Measurements from ENCODE around the gene MOGAT3. TPM values are rescaled to one million over a fixed set of nuclear protein-coding genes. Genes with fewer than 3 reads are reported as not detected.
A peak's percentile ranks its signal among the peaks of the same experiment; 100 is the strongest.

MOGAT3 gene
- total and polyA plus RNA-seq, 2 experiments from 2014 or later, result 0.44 TPM; not detected in 1

DNA sequence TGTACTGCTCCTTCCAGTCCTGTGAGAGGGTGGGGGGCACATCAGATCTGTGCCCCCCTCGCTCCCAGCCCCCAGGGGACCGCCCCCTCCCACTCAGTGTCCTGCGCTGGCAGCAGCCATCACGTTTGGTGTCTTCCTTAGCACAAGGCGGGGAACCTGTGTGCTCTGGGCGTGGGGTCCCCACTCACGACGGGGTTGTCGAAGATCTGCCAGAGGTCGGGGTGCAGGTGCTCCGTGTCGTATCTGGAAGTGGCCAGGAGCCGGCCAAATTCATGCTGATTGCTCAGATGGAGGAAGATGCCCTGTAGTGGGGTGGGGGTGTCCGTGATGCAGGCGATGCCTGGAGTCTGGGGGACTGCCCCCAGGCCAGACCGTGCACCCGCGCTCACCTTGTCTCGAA is 9.3 kb upstream of the MOGAT3 start (continued):
- TF ChIP-seq, protein P1, sequence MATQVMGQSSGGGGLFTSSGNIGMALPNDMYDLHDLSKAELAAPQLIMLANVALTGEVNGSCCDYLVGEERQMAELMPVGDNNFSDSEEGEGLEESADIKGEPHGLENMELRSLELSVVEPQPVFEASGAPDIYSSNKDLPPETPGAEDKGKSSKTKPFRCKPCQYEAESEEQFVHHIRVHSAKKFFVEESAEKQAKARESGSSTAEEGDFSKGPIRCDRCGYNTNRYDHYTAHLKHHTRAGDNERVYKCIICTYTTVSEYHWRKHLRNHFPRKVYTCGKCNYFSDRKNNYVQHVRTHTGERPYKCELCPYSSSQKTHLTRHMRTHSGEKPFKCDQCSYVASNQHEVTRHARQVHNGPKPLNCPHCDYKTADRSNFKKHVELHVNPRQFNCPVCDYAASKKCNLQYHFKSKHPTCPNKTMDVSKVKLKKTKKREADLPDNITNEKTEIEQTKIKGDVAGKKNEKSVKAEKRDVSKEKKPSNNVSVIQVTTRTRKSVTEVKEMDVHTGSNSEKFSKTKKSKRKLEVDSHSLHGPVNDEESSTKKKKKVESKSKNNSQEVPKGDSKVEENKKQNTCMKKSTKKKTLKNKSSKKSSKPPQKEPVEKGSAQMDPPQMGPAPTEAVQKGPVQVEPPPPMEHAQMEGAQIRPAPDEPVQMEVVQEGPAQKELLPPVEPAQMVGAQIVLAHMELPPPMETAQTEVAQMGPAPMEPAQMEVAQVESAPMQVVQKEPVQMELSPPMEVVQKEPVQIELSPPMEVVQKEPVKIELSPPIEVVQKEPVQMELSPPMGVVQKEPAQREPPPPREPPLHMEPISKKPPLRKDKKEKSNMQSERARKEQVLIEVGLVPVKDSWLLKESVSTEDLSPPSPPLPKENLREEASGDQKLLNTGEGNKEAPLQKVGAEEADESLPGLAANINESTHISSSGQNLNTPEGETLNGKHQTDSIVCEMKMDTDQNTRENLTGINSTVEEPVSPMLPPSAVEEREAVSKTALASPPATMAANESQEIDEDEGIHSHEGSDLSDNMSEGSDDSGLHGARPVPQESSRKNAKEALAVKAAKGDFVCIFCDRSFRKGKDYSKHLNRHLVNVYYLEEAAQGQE (IDR thresholded peaks at IDR 0.05; ENCODE audit: unreplicated experiment), result no peak
- no peak for TF ChIP-seq EZH2phosphoT487 (IDR thresholded peaks at IDR 0.05; ENCODE audit: unreplicated experiment)
- TF ChIP-seq, protein P2, sequence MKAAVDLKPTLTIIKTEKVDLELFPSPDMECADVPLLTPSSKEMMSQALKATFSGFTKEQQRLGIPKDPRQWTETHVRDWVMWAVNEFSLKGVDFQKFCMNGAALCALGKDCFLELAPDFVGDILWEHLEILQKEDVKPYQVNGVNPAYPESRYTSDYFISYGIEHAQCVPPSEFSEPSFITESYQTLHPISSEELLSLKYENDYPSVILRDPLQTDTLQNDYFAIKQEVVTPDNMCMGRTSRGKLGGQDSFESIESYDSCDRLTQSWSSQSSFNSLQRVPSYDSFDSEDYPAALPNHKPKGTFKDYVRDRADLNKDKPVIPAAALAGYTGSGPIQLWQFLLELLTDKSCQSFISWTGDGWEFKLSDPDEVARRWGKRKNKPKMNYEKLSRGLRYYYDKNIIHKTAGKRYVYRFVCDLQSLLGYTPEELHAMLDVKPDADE (IDR thresholded peaks at IDR 0.05), result no peak

DNA sequence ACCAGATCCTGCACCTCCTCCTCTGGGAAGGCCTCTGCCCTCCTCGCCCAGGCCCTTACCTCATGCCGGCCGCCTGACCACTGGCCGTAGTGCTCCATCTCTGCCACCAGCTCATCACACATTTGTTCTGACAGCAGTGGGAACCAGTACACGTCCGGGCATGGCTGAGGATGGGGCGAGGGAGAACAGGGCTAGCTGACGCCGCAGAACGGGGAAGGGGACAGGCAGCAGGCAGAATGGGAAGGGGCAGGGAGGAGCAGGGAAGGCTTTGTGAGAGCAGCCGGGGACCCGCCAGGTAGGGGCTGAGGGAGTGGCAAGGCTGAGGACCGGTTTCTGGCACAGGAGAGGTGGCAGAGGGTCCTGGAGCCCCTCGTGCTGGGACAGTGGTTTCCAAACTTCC is 8.0 kb upstream of the MOGAT3 start:
- Mint-ChIP-seq H3K4me1 (no peaks in the 10 kb centered on the region; the same call in 2 of the 3 replicates), H3K36me3 (ENCODE audit: low read depth) (peaks cover 14% of the 10 kb centered on the region), H3K27me3 (ENCODE audit: insufficient read depth, low read depth, poor library complexity) (peaks cover 5% of the 10 kb centered on the region), H3K4me3 (no peak overlapping the region), H3K9me3 (no peaks in the 10 kb centered on the region), H3K27ac (no peak overlapping the region; the same call in 1 of the 2 replicates)
- TF ChIP-seq STAT1 (IDR thresholded peaks at IDR 0.05; ENCODE audit: unreplicated experiment), result no peak
- H3K4me2 ChIP-seq, result no peak overlapping the region
- H3K27ac ChIP-seq (ENCODE audit: low read depth), result no peak overlapping the region
- no peaks in the 10 kb centered on the region for H3K79me2 ChIP-seq (replicated peaks; ENCODE audit: insufficient read depth)
- no peaks in the 10 kb centered on the region; the same call in 1 of the 2 replicates for H3K36me3 ChIP-seq (ENCODE audit: insufficient read depth)
- H3K9me2 ChIP-seq (ENCODE audit: insufficient read depth), result no peaks in the 10 kb centered on the region
- peaks cover 3% of the 10 kb centered on the region; the same call in 1 of the 2 replicates for H3F3A ChIP-seq (replicated peaks; ENCODE audit: low read depth)
- DNase-seq (ENCODE audit: low spot score) (no peak), ATAC-seq (no peak)
- H3K27me3 ChIP-seq (ENCODE audit: insufficient read depth), result no peaks in the 10 kb centered on the region
- H4K20me1 ChIP-seq (replicated peaks; ENCODE audit: insufficient read depth), result no peaks in the 10 kb centered on the region
- H3K4me1 ChIP-seq (ENCODE audit: insufficient read depth), result no peaks in the 10 kb centered on the region
- no peak overlapping the region for H2AFZ ChIP-seq
- H3K4me3 ChIP-seq, result no peak overlapping the region

DNA sequence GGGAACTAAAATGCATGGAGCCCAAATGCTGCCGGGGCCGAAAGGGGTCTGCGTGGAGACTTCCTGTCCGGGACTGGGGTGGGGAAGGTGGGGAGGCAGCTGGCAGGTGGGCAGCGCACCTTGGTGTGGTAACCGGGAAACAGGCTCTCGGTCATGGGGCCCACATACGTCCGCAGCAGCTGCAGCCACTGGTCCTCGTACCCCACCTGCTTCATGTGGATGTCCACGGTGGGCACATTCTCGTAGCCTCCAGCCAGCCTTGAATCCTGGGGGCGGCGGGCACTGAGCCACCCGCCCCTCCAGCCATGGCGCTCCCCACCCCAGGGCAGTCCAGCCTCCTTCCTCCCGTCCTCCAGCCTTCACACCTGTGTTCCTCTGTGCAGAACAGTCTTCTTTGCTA is 6.6 kb upstream of the MOGAT3 start:
- peaks cover 7% of the 10 kb centered on the region for H3F3A ChIP-seq (replicated peaks; ENCODE audit: low read depth)
- no peaks in the 10 kb centered on the region for H3K9me2 ChIP-seq (ENCODE audit: insufficient read depth)
- Mint-ChIP-seq H3K27ac (0 out of 2 replicates have a peak overlapping the region, but pooled peaks have one; percentile 39), H3K4me3 (no peak overlapping the region; the same call in 2 of the 3 replicates), H3K9me3 (no peaks in the 10 kb centered on the region), H3K27me3 (ENCODE audit: insufficient read depth, low read depth, poor library complexity) (peaks cover 7% of the 10 kb centered on the region), H3K36me3 (ENCODE audit: low read depth) (peaks cover 14% of the 10 kb centered on the region), H3K4me1 (no peaks in the 10 kb centered on the region; the same call in 1 of the 3 replicates)
- no peaks in the 10 kb centered on the region for H3K79me2 ChIP-seq (replicated peaks; ENCODE audit: insufficient read depth)
- H3K4me1 ChIP-seq (ENCODE audit: insufficient read depth), result no peaks in the 10 kb centered on the region
- H3K36me3 ChIP-seq (ENCODE audit: insufficient read depth), result no peaks in the 10 kb centered on the region; the same call in 1 of the 2 replicates
- peaks cover 5% of the 10 kb centered on the region for H3K27me3 ChIP-seq (ENCODE audit: insufficient read depth)
- H2AFZ ChIP-seq, result no peak overlapping the region
- no peak for ATAC-seq
- H3K27ac ChIP-seq (ENCODE audit: low read depth), result no peak overlapping the region
- H3K4me2 ChIP-seq, result no peak overlapping the region
- no peak for DNase-seq (ENCODE audit: low spot score)
- H3K4me3 ChIP-seq, result no peak overlapping the region
- H4K20me1 ChIP-seq (replicated peaks; ENCODE audit: insufficient read depth), result no peaks in the 10 kb centered on the region
- TF ChIP-seq JUNB (IDR thresholded peaks at IDR 0.05; ENCODE audit: unreplicated experiment) (no peak), NANOG (IDR thresholded peaks at IDR 0.05; ENCODE audit: borderline replicate concordance) (no peak), STAT1 (IDR thresholded peaks at IDR 0.05; ENCODE audit: unreplicated experiment) (no peak), ZNF331 (CRISPR knock-in tag; IDR thresholded peaks at IDR 0.05; ENCODE audit: low read depth) (no peak), EZH2 (IDR thresholded peaks at IDR 0.05; ENCODE audit: low read depth, unreplicated experiment) (no peak), ZNF114 (CRISPR knock-in tag; IDR thresholded peaks at IDR 0.05) (no peak), CREB1 (CRISPR knock-in tag; IDR thresholded peaks at IDR 0.05; ENCODE audit: low read depth) (no peak), POLR2AphosphoS5 (IDR thresholded peaks at IDR 0.05; ENCODE audit: low read depth) (no peak)
- TF ChIP-seq, protein P3, sequence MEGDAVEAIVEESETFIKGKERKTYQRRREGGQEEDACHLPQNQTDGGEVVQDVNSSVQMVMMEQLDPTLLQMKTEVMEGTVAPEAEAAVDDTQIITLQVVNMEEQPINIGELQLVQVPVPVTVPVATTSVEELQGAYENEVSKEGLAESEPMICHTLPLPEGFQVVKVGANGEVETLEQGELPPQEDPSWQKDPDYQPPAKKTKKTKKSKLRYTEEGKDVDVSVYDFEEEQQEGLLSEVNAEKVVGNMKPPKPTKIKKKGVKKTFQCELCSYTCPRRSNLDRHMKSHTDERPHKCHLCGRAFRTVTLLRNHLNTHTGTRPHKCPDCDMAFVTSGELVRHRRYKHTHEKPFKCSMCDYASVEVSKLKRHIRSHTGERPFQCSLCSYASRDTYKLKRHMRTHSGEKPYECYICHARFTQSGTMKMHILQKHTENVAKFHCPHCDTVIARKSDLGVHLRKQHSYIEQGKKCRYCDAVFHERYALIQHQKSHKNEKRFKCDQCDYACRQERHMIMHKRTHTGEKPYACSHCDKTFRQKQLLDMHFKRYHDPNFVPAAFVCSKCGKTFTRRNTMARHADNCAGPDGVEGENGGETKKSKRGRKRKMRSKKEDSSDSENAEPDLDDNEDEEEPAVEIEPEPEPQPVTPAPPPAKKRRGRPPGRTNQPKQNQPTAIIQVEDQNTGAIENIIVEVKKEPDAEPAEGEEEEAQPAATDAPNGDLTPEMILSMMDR (conservative IDR thresholded peaks at IDR 0.05; ENCODE audit: low read depth in 2 of 2), result no peak
- TF ChIP-seq, protein P2 (IDR thresholded peaks at IDR 0.05), result no peak
